Ishikawa (cell line): Measurements from ENCODE around the gene MX1.

Source experiments
- CEBPB ChIP-seq: IDR thresholded peaks from 2 replicates; pipeline ENCODE4 v1.6.1; 2012
- CREB1 ChIP-seq: IDR thresholded peaks from 2 replicates; pipeline ENCODE4 v1.6.1; 2012; ENCODE audit warnings: low read depth
- EGR1 ChIP-seq: IDR thresholded peaks from 2 replicates; pipeline ENCODE4 v1.6.1; 2012
- EP300 ChIP-seq: IDR thresholded peaks from 2 replicates; pipeline ENCODE4 v1.6.1; 2012; ENCODE audit warnings: borderline replicate concordance
- FOXM1 ChIP-seq: IDR thresholded peaks from 2 replicates; pipeline ENCODE4 v1.6.1; 2012; ENCODE audit warnings: low read depth, borderline replicate concordance
- NFIC ChIP-seq: IDR thresholded peaks from 2 replicates; pipeline ENCODE4 v1.6.1; 2012
- RAD21 ChIP-seq: IDR thresholded peaks from 2 replicates; pipeline ENCODE4 v1.6.1; 2012; ENCODE audit warnings: low read depth
- TAF1 ChIP-seq: IDR thresholded peaks from 2 replicates; pipeline ENCODE4 v1.6.1; 2012; ENCODE audit warnings: low read depth, mild to moderate bottlenecking
- TCF12 ChIP-seq: IDR thresholded peaks from 2 replicates; pipeline ENCODE4 v1.6.1; 2012; ENCODE audit warnings: low read depth
- TEAD4 ChIP-seq: IDR thresholded peaks from 2 replicates; pipeline ENCODE4 v1.6.1; 2012
- YY1 ChIP-seq: IDR thresholded peaks from 2 replicates; pipeline ENCODE4 v1.6.1; 2012; ENCODE audit warnings: low read depth
- ZBTB7A ChIP-seq: IDR thresholded peaks from 2 replicates; pipeline ENCODE4 v1.6.1; 2012; ENCODE audit warnings: low read depth
- TF ChIP-seq, protein P1 (sequence below): IDR thresholded peaks from 2 replicates; pipeline ENCODE4 v1.6.1; 2012
- TF ChIP-seq, protein P2 (sequence below): IDR thresholded peaks from 2 replicates; pipeline ENCODE4 v1.6.1; 2012; ENCODE audit warnings: low read depth, mild to moderate bottlenecking
- TF ChIP-seq, protein P3 (sequence below): IDR thresholded peaks from 2 replicates; pipeline ENCODE4 v1.6.1; 2012

Gene MX1

DNA sequence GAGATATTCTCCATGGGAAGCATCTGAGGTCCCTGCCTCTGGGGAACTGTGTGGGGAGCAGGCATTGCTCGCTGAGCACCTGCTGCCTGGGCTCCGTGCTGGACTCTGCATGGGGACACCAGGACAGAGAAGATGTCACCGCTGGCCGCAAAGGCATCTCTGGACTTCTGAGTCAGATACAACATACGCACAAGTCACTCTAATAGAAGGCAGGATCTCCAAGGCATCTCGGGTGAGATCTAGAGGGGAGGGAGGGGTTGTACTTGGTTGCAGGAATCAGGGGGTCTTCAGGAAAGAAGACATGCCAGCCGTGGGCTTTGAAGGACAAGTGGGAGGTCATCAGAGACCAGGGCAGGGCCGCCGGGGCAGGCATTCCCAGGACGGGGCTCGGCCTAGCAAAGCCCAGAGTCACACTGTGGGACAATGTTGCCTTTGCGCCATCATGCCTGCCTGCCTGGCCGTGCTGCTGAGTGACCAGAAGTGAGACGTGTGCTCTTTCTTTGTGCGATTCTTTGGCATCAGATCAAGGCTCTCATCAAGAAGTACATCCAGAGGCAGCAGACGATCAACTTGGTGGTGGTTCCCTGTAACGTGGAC, 35.9 kb upstream of the MX1 start:
- TF ChIP-seq NFIC: no peak

DNA sequence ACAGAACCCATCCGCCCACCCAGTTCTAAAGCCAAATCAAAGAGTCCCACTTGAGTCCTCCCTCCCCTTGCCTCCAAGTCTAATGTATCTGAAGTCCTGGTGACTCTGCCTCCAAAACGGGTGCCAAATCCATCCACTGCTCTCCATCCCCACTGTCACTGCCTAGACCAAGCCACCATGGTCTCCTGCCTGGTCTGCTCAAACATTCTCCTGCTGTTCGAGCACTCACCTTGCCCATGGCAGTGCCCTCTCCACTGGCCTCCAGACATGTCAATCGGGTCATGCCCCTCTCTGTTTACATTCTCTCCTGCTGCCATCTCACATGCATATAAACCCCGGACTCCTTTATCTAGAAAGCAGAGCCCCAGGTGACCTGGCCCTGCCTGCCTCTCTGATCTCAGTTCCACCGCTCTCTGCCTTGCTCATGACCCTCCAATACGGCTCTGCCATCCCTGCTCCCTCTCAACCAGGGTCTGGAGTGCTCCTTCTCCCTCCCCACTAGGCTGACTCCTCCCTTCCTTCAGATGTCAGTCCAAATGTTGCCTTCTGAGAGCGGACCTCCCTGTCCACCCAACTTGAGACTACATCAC, 32.1 kb upstream of the MX1 start:
- TF ChIP-seq ZBTB7A (no peak), YY1 (no peak), CEBPB (no peak), EGR1 (no peak), NFIC (no peak), EP300 (no peak)
- TF ChIP-seq, protein P1, sequence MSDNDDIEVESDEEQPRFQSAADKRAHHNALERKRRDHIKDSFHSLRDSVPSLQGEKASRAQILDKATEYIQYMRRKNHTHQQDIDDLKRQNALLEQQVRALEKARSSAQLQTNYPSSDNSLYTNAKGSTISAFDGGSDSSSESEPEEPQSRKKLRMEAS: no peak

DNA sequence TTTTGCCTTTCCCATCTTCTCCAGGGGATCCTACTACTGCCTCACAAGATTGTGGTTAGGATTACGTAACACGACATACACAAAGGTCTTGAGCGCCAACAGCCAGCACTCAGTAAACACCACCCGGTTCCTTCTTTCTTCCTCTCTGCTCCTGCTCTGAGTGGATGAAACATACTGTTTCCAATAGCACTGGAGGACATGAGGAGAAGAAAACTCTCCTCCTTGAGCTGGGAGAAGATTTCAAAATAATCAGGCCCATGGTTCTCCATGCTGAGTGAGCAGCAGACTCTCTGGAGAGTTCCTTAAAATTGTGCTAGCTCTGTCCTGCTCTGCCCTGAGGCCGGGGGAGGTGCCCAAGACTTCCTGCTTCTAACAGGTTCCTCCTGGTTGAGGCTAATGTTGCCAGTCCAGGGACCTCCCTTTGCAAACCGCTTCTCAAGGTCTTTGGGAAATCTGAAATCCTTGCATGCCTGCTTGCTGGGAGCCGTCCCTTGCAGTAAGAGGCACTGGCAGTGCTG, 29.4 kb upstream of the MX1 start:
- no peak for TF ChIP-seq CEBPB

DNA sequence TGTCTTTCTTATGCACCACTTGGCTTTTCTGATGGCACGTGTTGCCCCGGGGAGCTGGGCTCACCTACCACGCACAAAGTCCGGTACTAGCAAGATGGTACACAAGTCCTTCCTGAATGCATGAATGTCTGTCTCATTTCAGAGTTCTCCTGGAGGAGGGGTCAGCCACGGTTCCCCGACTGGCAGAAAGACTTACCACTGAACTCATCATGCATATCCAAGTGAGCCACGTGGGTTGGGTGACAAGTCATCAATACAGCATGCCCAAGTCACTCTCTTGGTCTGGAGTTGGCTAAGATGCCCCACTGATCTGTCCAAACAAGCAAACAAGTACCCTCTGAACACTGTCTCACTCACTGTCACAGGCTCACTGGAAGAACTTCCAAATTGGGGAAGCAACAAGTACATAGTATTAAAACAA, 28.6 kb upstream of the MX1 start:
- no peak for TF ChIP-seq ZBTB7A

DNA sequence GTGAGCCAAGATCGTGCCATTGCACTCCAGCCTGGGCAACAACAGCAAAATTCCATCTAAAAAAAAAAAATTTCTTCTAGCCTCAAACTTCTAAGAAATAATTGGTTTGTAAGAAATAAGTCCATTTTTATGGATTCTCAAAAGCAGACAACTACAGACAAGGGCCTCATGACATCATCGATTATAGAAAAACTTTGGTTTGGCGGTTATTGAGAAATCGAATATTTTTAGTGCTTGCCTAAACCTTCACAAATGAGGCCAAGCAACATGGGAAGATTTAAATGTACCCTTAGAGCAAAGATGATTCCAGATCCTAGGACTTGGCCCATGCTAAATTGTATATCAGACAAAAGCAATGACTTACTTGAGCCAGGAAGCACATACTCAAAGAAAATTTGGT, 27.8 kb upstream of the MX1 start:
- TF ChIP-seq FOXM1 (no peak), TCF12 (no peak), CREB1 (no peak), YY1 (no peak), TEAD4 (no peak), EGR1 (no peak), RAD21 (no peak), TAF1 (no peak), NFIC (no peak), EP300 (no peak), ZBTB7A (no peak), CEBPB (no peak)
- TF ChIP-seq, protein P2, sequence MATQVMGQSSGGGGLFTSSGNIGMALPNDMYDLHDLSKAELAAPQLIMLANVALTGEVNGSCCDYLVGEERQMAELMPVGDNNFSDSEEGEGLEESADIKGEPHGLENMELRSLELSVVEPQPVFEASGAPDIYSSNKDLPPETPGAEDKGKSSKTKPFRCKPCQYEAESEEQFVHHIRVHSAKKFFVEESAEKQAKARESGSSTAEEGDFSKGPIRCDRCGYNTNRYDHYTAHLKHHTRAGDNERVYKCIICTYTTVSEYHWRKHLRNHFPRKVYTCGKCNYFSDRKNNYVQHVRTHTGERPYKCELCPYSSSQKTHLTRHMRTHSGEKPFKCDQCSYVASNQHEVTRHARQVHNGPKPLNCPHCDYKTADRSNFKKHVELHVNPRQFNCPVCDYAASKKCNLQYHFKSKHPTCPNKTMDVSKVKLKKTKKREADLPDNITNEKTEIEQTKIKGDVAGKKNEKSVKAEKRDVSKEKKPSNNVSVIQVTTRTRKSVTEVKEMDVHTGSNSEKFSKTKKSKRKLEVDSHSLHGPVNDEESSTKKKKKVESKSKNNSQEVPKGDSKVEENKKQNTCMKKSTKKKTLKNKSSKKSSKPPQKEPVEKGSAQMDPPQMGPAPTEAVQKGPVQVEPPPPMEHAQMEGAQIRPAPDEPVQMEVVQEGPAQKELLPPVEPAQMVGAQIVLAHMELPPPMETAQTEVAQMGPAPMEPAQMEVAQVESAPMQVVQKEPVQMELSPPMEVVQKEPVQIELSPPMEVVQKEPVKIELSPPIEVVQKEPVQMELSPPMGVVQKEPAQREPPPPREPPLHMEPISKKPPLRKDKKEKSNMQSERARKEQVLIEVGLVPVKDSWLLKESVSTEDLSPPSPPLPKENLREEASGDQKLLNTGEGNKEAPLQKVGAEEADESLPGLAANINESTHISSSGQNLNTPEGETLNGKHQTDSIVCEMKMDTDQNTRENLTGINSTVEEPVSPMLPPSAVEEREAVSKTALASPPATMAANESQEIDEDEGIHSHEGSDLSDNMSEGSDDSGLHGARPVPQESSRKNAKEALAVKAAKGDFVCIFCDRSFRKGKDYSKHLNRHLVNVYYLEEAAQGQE: no peak
- TF ChIP-seq, protein P3, sequence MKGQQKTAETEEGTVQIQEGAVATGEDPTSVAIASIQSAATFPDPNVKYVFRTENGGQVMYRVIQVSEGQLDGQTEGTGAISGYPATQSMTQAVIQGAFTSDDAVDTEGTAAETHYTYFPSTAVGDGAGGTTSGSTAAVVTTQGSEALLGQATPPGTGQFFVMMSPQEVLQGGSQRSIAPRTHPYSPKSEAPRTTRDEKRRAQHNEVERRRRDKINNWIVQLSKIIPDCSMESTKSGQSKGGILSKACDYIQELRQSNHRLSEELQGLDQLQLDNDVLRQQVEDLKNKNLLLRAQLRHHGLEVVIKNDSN: no peak
- TF ChIP-seq, protein P1: no peak

DNA sequence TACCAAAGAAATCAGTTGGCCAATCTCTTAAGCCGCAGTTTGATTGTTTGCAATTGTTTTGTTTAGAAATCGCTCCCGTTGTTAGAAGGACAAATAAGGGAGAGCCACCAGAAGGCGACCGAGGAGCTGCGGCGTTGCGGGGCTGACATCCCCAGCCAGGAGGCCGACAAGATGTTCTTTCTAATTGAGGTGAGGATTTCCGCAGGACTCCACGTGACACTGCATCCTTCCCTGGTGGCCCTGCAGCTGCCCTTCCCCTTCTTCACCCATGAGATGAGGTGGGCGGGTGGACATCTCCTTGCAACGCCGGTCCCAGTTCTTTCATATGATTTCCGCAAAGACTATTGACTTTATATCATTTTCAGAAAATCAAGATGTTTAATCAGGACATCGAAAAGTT, 27.2 kb upstream of the MX1 start:
- TF ChIP-seq RAD21 (no peak), CEBPB (no peak), NFIC (no peak), CREB1 (no peak), FOXM1 (no peak), ZBTB7A (no peak), TEAD4 (no peak), TCF12 (no peak), YY1 (no peak), TAF1 (no peak), EP300 (no peak), EGR1 (no peak)
- TF ChIP-seq, protein P3: no peak
- TF ChIP-seq, protein P2: no peak
- TF ChIP-seq, protein P1: no peak
